NOMO-1 (cell line): ENCODE measurements around the gene CGB5.
"Not testable (repeated sequence)": the region's sequence is repeated elsewhere in the genome, so short reads cannot be mapped to it uniquely, and the experiment has no call there.

Experiments used
- DNase-seq, 2 experiments: peaks; one replicate each; lab custom pipeline; 2025; ENCODE audit not compliant: unreplicated experiment in 2 of 2; lab: John Stamatoyannopoulos, UW

Gene CGB5

GRCh38 chr19:49020931-49021895 is 22.4 kb upstream of the CGB5 start:
- DNase-seq, result no peak

DNA sequence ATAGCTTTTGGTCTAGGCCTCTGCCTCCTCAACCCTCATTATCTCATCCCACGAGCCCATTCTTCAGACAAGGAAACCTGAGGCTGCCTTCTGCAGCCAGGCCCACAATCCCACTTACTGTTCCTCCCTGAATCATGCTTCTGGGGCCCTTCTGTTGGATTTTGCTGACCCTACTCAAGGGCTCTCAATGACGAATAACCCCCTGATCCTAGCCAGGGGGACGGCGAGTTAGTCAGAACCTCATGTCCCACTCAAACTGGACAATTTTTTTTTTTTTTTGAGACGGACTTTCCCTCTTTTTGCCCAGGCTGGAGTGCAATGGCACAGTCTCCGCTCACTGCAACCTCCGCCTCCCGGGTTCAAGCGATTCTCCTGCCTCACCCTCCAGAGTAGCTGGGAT is 21.5 kb upstream of the CGB5 start:
- DNase-seq, result no peak

- DNase-seq, result not testable (repeated sequence)
Measured at GRCh38 chr19:49024233-49024632, 19.4 kb upstream of the CGB5 start, which contains the start of gene CGB3. TSS of gene CGB3 (minus strand) at chr19:49024333. CDS start at chr19:49023971, 362 bp downstream.

DNA sequence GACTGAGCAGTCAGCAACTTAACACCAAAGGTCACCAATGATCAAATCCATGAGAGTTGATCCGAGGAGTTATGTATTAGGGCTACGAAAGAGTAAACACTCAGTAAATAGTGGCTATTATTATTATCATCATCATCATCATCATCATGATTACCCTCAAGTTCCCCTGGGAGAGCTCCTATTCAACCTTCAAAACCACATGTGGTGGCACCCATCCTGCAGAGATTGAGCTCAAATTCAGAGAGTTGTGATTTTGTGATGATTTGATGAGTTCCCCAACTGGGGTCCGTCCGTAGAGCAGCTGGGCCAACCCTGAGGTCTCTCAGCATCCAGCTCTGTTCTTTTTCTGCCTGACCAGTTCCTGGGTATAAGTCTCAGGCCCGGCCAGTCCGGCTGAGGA is 18.6 kb upstream of the CGB5 start:
- DNase-seq, result not testable (repeated sequence)

DNA sequence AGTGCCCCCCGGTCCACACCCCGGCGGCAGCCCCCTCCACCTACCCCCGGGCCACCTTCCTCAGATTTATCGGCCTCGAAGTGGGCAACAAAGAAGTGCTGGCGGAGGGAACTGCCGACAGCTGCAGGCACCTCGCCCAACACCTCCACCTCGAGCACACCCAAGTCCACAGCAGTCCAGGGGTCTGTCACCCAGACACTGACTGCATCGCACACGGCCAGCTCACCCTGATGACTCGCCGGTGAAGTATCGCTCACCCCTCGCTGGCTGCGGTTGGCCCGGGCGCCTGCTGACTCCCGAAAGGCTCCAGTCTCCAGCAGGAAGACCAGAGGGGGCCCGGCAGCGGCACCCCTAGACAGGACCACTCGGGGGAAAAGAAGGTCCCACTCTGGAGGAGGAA is 18.0 kb upstream of the CGB5 start:
- DNase-seq, result not testable (repeated sequence)

- not testable (repeated sequence) for DNase-seq
Measured at GRCh38 chr19:49028686-49029085, 15.0 kb upstream of the CGB5 start.

- not testable (repeated sequence) for DNase-seq
Measured at GRCh38 chr19:49029749-49030148, 13.9 kb upstream of the CGB5 start.

- DNase-seq, result not testable (repeated sequence)
Measured at GRCh38 chr19:49030323-49030722, 13.3 kb upstream of the CGB5 start.

GRCh38 chr19:49031642-49032301 is 11.9 kb upstream of the CGB5 start, which contains the start of gene CGB2:
TSS of gene CGB2 (plus strand) at chr19:49031890. CDS start at chr19:49032096, 206 bp downstream.
- DNase-seq, result not testable (repeated sequence)

- DNase-seq, result not testable (repeated sequence)
Measured at GRCh38 chr19:49036815-49037214, 6.8 kb upstream of the CGB5 start, which contains the start of gene CGB1. TSS of gene CGB1 (minus strand) at chr19:49036895. CDS start at chr19:49036711, 184 bp downstream.

DNA sequence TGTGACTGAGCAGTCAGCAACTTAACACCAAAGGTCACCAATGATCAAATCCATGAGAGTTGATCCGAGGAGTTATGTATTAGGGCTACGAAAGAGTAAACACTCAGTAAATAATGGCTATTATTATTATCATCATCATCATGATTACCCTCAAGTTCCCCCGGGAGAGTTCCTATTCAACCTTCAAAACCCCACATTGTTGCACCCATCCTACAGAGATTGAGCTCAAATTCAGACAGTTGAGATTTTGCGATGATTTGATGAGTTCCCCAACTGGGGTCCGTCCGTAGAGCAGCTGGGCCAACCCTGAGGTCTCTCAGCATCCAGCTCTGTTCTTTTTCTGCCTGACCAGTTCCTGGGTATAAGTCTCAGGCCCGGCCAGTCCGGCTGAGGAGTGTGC is 5.5 kb upstream of the CGB5 start:
- not testable (repeated sequence) for DNase-seq

- not testable (repeated sequence) for DNase-seq
Measured at GRCh38 chr19:49038557-49039276, 4.9 kb upstream of the CGB5 start.

- not testable (repeated sequence) for DNase-seq
Measured at GRCh38 chr19:49039736-49040135, 3.9 kb upstream of the CGB5 start.

- no peak for DNase-seq
Measured at GRCh38 chr19:49042177-49042576, 1.5 kb upstream of the CGB5 start.

GRCh38 chr19:49042666-49043065 is 982 bp upstream of the CGB5 start:
- not testable (repeated sequence) for DNase-seq

DNA sequence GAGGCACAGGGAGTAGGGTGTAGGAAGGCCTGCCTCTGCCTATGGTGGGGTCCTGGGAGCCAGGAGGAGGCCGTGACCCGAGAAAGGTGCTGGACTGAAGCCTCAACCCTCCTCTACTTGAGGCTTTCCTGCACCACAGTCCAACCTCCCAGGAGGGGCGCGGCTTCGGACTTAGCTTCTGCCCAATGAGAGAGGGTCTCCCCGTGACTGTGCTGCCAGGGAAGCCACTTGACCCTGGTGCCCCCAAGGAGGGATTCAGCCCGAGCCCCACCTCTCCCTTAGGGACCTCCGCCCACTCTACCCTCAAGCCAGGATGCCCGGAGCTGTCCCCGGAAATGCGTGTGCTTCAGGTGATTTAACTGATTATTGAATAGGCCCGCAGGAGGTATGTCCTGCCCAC is 5.4 kb downstream of the CGB5 start, which contains the start of gene CGB8:
TSS of gene CGB8 (minus strand) at position 101 of the 400 bp plus-strand sequence. CDS start 372 bp downstream, outside the sequence.
- not testable (repeated sequence) for DNase-seq

DNA sequence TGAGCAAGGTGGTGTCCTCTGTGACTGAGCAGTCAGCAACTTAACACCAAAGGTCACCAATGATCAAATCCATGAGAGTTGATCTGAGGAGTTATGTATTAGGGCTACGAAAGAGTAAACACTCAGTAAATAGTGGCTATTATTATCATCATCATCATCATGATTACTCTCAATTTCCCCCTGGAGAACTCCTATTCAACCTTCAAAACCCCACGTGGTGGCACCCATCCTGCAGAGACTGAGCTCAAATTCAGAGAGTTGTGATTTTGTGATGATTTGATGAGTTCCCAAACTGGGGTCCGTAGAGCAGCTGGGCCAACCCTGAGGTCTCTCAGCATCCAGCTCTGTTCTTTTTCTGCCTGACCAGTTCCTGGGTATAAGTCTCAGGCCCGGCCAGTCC is 6.2 kb downstream of the CGB5 start:
- not testable (repeated sequence) for DNase-seq

- not testable (repeated sequence) for DNase-seq
Measured at GRCh38 chr19:49050376-49051033, 6.9 kb downstream of the CGB5 start.

DNA sequence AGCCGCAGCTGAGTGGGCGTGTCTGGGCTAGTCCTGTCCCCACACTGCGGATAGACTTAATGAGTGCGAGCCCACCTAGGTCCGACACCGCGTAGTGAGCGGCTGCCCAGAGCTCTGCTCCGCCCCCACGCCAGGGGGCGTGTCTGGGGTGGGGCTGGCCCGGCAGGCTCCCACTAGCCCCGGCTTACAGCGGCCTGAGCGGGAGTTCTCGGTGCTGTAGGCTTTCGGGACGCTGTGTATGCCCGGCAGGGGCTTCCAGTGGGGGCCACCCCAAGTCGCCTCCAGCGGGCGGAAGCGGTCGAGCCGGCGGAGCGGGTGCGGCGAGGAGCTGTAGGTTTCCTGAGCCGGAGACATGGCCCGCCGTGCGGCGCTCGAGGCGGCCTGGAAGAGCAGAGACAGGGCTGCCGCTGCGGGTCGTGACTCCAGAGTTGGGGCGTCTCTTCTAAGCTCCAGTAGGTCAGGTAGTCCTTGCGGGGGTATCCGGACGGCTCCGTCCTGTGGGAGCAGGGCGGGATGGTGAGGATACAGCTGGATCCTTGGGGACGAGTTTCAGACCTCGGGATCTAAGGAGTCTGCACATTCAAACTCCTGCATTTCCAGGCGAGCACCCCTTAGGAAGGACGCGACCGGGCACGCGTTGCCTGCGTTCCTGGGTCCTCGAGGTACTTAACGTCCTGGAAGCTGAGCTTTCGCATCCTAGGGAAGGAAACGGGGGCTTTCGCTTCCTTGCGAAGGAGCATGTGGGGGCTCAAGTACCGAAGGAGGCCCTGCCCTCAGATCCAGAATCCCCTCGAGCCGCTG is 12.7 kb downstream of the CGB5 start:
- DNase-seq, result peak; percentile 42 to 57
